ENCODE data around the gene USH2A.

USH2A gene

GRCh38 chr1:216184126-216184680 lies 239.0 kb downstream of the USH2A start:
- Histone ChIP-seq H3K27ac (no peak overlapping the region), H3K4me1 (peaks cover 0 to 8% (median 0%) of the 10 kb centered on the region in 4 donors), H3K9me3 (no peaks in the 10 kb centered on the region), H3K36me3 (no peaks in the 10 kb centered on the region), H3K27me3 (no peaks in the 10 kb centered on the region), H3K4me3 (no peak overlapping the region)
- no peak for DNase-seq
- no peak for TF ChIP-seq CTCF (IDR thresholded peaks at IDR 0.05)
- intact Hi-C loops (cut with DNase I; ENCODE audit: low total_unique reads), result no loop called here

- intact Hi-C loops (cut with DNase I; ENCODE audit: low total_unique reads), result no loop called here
- DNase-seq, result no peak
These were observed 239.8 kb downstream of the USH2A start for GRCh38 chr1:216183454-216183853.

GRCh38 chr1:216183007-216183406 lies 240.2 kb downstream of the USH2A start:
- Histone ChIP-seq H3K27ac (no peak overlapping the region), H3K36me3 (no peaks in the 10 kb centered on the region), H3K9me3 (no peaks in the 10 kb centered on the region), H3K4me3 (no peak overlapping the region), H3K27me3 (no peaks in the 10 kb centered on the region), H3K4me1 (peaks cover 0 to 15% (median 0%) of the 10 kb centered on the region in 4 donors)
- no peak for TF ChIP-seq CTCF (IDR thresholded peaks at IDR 0.05)
- DNase-seq, result no peak
- intact Hi-C loops (cut with DNase I; ENCODE audit: low total_unique reads), result no loop called here

More at GRCh38 chr1:216183454-216183853, 239.8 kb downstream of the USH2A start:
- Histone ChIP-seq H3K27ac (no peak overlapping the region), H3K4me3 (no peak overlapping the region), H3K4me1 (peaks cover 0 to 10% (median 0%) of the 10 kb centered on the region in 4 donors), H3K9me3 (no peaks in the 10 kb centered on the region), H3K36me3 (no peaks in the 10 kb centered on the region), H3K27me3 (no peaks in the 10 kb centered on the region)
- TF ChIP-seq CTCF (IDR thresholded peaks at IDR 0.05), result no peak

GRCh38 chr1:216181590-216181989 lies 241.7 kb downstream of the USH2A start:
- intact Hi-C loops (cut with DNase I; ENCODE audit: low total_unique reads), result no loop called here
- Histone ChIP-seq H3K27ac (no peak overlapping the region), H3K36me3 (no peaks in the 10 kb centered on the region), H3K9me3 (no peaks in the 10 kb centered on the region), H3K27me3 (no peaks in the 10 kb centered on the region), H3K4me3 (no peak overlapping the region), H3K4me1 (peaks cover 0 to 27% (median 1%) of the 10 kb centered on the region in 4 donors)
- TF ChIP-seq CTCF (IDR thresholded peaks at IDR 0.05), result no peak
- DNase-seq, result no peak

GRCh38 chr1:216178281-216178680 lies 245.0 kb downstream of the USH2A start:
- Histone ChIP-seq H3K27me3 (no peaks in the 10 kb centered on the region), H3K27ac (no peak overlapping the region), H3K36me3 (no peaks in the 10 kb centered on the region), H3K9me3 (no peaks in the 10 kb centered on the region), H3K4me1 (peaks cover 0 to 27% (median 1%) of the 10 kb centered on the region in 4 donors), H3K4me3 (no peak overlapping the region)
- DNase-seq, result no peak
- no peak for TF ChIP-seq CTCF (IDR thresholded peaks at IDR 0.05)
- intact Hi-C loops (cut with DNase I; ENCODE audit: low total_unique reads), result no loop called here

- Histone ChIP-seq H3K4me1 (peaks cover 0 to 20% (median 1%) of the 10 kb centered on the region in 4 donors), H3K27ac (no peak overlapping the region), H3K4me3 (no peak overlapping the region), H3K36me3 (no peaks in the 10 kb centered on the region), H3K9me3 (no peaks in the 10 kb centered on the region), H3K27me3 (no peaks in the 10 kb centered on the region)
- no peak for TF ChIP-seq CTCF (IDR thresholded peaks at IDR 0.05)
- DNase-seq, result no peak
- intact Hi-C loops (cut with DNase I; ENCODE audit: low total_unique reads), result no loop called here
These were observed 246.3 kb downstream of the USH2A start for GRCh38 chr1:216176970-216177369.
